Activated T-cell treated with anti-CD3 and anti-CD28 coated beads for 24 hours (primary cell): Measurements from ENCODE around the gene NNAT.
A peak's percentile ranks its signal among the peaks of the same experiment; 100 is the strongest.
"Not testable (repeated sequence)": the region's sequence is repeated elsewhere in the genome, so short reads cannot be mapped to it uniquely, and the experiment has no call there.

Experiments
- DNase-seq: peaks from one replicate; pipeline ENCODE4 v3.0.0-alpha.2; 2020; ENCODE audit warnings: low read depth

NNAT gene

DNA sequence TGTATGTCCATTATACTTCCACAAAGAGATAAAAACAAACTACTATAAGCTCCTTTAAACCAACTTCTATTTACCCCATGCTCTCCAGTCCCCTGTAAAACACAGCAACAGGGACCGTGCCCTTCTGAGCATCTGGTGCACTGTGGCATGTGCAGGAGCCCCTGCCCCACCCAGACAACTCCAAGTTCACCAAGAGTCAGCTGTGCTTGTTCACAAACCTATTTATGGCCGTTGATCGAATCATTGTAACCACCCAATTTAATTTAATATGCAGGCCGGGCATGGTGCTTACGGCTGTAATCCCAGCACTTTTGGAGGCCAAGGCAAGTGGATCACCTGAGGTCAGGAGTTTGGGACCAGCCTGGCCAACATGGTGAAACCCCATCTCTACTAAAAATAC, 20.3 kb downstream of the NNAT start:
- no peak for DNase-seq

DNA sequence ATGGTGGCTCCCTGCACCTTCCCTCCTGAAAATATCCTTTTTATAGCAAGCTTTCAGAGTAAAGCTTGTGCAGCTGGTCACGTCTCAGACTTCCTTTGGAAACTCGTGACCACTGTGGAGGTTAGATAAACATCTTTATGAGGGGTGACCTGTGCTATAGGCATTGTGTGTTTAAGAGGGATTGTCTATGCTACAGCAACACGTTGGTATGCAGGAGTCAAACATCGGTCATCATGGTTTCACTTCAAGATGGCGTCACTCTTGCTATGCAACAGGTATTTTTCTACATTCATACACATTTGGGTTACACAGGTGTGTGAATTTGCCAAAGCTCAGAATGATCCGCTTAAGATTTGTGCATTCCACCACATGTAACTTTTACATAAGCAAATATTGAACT, 21.2 kb downstream of the NNAT start:
- no peak for DNase-seq

DNA sequence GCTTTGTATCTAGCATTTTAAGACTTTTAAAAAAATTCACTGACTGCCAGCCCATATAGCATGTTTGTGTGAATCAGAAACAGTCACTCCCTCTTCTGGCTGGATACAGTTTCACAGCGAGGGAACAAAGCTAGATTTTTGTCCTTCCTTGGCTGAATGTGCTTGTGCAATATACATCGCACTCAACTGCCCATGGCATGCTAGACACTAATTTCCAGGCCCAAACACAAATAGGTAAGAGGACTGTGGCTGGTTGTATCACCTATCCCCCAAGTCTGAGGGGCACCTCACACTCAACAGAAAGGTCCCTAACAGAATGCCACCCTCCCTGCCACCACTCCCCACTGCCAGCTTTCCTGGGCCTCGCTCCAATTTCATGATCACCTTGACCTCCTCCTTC, 22.8 kb downstream of the NNAT start:
- no peak for DNase-seq

DNA sequence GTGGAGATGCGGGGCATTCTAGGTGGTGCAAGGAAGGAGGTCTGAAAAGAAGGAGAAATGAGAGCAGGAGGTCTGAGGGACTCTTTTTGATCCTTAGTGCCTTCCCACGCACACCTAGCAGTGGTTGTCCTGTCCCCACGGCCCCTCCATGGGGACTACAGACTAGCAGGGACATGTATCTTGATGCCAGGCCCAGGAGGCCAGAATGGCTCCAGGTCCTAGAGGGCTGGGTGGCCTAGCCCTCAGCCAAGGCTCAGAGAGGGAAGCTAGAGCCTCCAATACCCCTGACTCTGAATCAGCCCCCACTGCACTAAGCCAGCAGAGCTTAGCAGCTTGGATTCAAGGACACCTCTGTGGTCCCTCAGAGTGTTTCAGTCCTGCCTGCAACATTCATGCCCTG, 23.3 kb downstream of the NNAT start:
- DNase-seq, result no peak

DNA sequence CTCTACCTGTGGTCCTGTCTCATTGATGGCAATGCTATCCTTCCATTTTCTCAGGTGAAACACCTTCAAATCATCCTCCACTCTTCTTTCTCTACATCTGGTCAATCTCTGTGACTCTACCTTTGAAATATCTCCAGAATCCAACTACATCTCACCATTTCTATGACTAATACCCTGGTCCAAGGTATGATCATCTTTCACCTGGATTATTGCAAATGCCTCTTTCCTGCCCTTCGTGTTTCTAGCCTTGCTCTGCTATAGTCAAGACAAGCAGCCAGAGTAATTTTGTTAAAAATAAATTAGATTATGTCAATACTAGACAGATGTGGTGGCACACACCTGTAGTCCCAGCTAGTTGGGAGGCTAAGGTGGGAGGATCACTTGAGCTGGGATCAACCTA, 24.5 kb downstream of the NNAT start:
- DNase-seq, result no peak

DNA sequence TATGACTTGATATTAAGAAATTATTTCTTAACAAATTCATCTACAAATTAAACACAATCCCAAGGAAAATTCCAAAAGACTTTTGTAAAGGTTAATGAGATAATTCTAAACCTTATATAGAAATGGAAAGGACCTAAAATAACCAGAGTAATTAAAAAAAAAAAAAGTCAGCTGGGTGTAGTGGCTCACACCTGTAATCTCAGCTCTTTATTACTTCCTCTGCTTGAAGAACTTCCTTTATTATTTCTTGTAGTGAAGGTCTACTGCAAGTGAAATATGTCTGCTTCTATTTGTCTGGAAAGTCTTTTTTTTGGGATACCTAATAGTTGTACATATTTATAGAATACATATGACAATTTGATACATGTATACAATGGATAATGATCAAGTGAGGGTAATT, 26.9 kb downstream of the NNAT start:
- DNase-seq, result no peak

DNA sequence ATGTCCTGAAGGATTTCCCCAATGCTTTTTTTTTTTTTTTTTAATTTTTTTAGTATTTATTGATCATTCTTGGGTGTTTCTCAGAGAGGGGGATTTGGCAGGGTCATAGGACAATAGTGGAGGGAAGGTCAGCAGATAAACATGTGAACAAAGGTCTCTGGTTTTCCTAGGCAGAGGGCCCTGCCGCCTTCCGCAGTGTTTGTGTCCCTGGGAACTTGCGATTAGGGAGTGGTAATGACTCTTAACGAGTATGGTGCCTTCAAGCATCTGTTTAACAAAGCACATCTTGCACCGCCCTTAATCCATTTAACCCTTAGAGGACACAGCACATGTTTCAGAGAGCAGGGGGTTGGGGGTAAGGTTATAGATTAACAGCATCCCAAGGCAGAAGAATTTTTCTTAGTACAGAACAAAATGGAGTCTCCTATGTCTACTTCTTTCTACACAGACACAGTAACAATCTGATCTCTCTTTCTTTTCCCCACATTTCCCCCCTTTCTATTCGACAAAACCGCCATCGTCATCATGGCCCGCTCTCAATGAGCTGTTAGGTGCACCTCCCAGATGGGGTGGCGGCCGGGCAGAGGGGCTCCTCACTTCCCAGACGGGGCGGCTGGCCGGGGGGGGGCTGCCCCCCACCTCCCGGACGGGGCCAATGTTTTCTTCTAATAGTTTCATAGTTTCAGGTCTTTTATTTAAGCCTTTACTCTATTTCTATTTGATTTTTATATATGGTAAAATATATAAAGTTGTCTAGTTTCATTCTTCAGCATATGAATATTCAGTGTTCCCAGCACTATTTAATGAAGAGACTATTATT, 29.3 kb downstream of the NNAT start:
- DNase-seq, result not testable (repeated sequence)

DNA sequence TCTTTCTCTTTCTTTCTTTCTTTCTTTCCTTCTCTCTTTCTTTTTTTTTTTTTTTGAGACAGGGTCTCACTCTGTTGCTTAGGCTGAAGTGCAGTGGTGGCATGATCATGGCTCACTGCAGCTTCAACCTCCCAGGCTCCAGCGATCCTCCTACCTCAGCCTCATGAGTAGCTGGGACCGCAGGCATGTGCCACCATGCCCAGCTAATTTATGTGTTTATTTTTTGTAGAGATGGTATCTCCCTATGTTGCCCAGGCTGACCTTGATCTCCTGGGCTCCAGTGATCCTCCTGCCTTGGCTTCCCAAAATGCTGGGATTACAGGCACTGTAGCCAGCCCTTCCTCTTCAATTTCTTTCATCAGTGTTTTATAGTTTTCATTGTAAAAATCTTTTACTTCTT, 30.6 kb downstream of the NNAT start:
- not testable (repeated sequence) for DNase-seq

DNA sequence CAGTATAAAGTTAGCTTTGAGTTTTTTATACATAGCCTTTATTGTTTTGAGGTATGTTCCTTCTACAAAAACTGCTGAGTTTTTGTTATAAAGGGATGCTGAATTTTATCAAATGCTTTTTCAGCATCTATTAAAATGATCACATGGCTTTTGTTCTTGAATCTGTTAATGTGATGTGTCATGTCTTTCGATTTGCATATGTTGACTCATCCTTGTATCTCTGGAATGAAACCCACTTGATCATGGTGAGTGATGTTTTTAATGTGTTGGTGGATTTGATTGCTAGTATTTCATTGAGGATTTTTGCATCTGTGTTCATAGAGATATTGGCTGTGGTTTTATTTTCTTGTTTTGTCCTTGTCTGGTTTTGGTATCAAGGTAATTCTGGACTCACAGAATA, 31.4 kb downstream of the NNAT start:
- no peak for DNase-seq

DNA sequence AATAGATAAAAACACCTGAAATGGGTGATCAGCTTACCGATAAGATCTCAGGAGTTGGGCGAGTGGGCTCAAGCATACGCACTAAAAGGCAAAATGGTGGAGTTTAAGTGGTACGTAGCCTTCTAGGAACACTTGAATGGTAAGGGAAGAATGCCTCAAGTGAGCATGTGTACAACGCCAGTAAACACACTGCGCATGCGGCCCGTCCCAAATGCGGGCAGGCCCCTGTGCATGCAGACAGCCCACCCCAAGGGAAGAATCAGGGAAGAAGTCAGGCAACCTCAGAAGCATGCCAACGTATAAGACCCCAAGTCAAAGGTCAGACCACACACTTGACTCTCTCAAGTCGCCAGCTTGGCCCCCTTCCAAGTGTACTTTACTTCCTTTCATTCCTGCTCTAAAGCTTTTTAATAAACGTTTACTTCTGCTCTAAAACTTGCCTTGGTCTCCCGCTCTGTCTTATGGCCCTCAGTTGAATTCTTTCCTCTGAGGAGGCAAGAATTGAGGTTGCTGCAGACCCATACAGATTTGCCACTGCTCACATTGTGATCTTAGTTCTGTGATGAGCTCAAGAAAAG, 33.8 kb downstream of the NNAT start:
- not testable (repeated sequence) for DNase-seq

DNA sequence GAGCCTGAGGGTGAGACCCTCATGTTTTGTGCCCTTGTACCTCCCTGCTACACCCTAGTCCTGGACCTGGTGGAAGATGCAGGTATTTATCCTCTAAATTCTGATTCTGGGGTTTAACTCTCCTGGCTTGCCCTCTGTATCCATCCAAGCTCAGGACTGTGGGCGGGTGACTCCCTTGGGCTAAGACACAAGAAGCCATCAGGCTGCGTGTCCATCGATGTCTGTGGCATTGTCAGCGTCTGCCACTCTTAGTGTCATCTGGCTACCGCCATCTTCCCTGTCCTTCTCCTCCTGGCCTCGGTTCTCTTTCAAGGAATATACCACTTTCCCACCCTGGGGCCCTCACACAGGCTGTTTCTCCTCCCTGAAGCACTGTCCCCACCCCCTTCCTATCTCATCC, 35.5 kb downstream of the NNAT start:
- no peak for DNase-seq

DNA sequence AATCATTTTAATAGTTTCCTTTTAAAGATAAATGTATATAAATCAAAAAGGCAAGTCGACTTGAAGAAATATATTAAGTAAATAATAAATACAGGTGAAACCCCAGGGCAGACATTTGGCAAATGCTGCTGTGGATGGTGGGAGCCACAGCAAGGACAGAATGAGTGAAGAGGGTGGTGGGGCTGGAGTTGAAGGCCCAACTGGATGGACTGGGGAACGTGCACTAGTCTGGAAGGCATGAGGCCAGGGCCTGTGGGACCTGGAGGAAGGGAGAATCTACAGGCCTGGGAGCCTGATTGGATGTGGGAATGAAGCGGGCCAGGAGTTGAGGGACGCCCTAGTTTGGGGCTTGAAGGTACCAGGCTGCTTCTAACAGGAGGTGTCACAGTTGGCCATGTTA, 37.3 kb downstream of the NNAT start:
- DNase-seq, result no peak

DNA sequence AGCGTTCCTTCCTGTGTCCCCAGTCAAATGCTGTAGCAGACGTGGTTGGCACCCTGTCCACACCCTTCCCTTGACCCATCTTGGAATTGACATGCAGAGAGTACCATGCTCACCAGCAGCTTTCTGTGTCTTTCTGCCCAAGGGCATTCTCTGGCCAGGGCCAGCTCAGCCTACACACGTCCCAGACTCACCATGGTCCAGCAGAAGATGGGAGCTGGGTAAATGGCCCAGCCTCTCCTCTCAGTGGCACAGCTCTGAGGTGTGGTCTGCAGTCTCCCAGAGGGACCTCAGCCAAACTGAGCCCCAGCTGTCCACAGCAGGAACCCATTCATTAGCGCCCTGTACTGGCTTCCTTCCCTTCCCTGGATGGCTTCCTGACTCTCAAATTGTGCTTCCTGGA, 37.7 kb downstream of the NNAT start:
- no peak for DNase-seq

DNA sequence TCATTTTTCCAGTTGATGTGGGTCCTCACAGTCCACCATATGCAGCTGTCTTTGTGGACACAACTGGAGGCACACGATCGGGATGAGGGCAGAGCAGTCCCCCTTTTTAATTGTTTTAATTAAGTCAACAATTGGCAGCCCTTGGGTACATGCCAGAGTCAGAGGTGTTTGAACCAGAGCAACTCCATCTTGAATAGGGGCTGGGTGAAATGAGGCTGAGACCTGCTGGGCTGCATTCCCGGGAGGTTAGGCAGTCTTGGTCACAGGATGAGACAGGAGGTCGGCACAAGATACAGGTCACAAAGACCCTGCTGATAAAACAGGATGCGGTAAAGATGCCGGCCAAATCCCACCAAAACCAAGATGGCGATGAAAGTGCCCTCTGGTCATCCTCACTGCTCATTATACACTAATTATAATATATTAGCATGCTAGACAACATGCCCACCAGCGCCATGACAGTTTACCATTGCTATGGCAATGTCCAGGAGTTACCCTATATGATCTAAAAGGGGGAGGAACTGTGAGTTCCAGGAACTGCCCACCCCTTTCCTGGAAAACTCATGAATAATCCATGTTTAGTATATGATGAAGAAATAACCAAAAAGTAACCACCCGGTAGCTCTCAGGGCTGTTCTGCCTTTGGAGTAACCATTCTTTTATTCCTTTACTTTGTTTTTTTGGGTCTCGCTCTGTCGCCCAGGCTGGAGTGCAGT, 38.4 kb downstream of the NNAT start:
- DNase-seq, result no peak

DNA sequence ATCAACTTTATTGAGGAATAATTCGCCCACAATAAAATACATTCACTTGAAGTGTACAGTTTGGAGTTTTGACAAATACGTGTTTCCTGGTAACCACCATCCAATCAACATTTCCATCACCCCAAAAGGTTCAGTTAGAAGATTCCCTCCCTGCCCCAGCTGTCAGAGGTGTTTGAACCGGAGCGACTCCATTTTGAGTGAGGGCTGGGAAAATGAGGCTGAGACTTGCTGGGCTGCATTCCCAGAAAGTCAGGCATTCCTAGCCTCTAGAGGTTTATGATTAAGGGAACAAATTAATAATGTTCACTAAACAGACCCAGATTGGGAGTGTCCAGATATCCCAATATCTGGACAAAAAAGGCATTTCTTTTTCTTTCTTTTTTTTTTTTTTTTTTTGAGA, 39.6 kb downstream of the NNAT start:
- DNase-seq, result no peak

DNA sequence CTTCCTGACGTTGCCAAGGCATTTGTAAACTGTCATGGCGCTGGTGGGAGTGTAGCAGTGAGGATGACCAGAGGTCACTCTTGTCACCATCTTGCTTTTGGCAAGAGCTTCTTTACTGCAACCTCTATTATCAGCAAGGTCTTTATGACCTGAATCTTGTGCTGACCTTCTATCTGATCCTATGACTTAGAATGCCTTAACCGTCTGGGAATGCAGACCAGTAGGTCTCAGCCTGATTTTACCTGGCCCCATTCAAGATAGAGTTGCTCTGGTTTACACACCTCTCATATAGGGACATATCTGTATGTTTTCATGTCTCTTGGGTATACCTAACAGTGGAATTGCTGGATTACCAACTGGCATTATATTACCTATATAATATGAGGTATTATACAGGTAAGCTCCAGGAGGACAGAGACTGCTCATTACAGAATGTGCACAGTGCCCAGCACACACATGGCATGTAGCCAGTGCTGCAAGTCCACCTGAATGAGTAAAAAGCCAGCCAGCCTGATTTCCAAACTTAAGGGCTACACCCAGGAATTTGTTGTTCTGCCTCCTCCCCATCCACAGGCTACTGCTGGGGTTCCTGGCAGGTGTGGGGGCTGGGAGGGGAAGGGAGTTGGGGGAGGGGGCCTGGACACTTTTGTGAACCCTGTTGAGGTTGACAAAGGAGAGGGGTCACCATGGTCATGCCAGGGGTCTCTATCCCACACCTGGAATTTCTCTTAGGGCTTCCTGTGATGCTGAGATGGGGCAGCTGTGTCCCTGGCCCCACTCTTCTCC, 41.8 kb downstream of the NNAT start:
- DNase-seq, result no peak

DNA sequence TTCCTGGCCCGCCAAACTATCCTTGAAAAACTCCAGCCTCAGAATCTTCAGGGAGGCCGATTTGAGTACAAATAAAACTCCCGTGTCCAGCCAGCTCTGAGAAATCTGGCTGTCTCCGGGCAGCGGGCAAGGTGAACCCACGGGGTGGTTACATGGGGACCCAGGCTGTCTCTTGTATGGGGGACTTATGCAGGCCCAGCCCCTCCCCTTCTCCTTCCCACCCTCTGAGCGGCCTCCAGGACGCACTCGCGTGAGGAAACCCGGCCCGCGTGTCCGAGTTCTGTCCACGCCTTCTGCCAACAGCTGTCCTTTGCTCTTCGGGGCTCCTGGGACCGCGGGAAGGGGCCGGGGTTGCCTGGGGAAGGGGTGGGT, 43.0 kb downstream of the NNAT start:
- DNase-seq, result no peak

DNA sequence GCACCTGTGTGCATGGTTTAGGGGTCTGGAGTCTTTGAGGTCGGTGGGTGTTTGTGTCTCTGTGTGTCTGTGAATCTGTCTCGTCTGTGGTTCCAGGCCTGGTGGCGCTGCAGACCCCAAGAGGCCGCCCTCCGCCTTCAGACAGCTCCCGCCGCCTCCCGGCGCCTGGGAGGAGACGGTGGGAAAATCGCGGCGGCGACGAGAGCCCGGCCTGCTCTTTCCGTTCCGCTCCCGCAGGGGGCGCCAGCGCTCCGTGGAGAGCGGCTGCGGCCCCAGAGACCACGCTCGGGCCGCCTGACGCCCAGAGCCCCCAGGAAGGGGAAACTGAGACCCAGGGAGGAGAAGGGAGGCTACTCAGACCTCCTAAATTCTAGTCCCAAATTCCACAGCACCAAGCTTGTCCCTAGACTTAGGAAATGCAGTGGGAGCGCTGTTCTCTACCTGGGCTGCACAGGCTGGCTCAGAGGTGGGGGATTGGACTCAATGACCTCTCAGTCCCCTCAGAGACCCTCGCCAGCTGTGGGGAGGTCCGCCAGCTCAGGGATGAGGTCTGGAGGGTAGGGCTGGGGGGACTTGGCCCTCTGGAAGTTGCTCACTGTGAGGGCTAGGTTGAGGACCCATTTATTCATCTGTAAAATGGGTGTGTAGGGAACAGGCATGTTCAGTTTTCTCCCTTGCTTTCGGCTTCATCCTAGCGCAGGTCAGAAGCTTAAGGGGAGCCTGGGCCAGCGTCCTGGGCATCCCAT, 43.5 kb downstream of the NNAT start:
- DNase-seq, result peak; percentile 31

DNA sequence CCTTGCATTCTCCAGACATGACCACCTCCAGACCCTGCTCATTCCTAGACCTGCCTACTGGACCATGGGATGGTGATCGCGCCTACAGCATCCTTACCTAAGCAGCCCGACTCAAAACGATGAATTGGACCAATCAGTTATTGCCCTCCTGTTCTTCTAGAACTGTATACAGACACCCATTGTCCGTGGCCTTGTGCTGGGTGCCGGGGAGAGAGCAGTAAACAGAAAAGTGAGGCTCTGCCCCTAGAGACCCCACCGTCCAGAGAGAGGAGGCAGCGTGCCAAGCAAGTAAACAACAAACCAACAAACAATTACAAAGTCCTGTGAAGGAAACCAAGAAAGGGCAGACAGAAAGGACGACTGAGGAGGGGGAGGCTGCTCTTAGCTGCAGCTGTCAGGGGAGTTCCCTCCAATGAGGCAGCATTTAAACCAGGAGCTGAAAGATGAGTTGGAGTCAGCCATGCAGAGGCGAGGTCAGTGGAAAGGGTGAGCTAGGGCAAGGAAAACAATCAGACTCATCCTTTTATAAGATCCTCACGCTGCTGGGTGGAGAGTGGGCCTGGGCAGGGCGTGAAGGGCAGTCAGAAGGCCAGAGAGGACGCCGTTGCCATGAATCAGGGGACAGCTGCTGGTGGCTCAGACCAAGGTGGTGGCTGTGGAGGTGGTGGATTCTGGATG, 44.2 kb downstream of the NNAT start:
- DNase-seq, result no peak

DNA sequence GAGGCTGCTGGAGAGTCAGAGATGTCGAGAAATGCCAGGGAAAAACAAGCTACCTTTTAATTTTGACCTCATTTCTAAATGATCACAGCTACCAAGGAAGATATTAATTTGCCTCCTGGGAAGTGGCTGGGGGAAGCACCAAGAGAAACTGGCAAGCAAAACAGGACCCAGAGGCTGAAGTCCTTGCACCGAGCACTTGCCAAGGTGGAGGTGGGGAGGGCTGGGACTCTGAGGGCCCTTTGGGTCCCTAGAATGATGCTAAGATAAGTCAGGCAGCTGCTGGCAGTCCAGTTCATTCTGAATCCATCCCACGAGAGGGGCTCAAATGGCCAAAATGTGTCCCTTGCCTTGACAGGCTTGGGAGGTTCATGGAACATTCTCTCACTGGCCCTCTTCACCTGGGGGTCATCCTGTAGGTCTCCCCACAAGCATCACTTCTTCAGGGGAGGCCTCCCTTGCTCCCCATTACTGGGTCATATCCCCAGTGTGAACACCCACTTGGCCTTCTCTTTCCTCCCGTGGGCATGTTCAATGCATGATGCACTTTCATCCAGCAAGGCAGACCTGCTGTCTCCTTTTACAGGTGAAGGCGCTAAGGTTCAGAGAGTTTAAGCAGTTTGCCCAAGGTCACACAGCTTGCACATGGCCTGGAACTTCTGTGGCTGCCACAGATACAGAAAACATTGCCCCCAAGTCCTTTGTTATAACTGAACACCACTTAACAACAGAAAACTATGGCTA, 45.7 kb downstream of the NNAT start:
- DNase-seq, result no peak

DNA sequence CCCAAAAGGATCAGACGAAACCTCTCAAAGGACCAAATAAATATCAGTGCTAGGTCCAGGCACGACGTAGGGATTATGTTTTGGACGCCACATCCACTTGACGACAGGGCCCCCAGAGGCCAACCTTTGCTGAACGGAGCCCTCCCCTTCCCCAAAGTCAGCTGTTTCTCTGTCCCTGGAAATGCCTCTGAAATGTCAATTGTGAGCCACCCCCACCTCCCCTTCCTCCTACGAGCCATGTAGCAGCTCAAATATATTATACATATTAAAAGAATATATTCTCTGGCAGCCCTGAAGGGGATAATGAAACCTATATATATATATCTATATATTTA, 46.2 kb downstream of the NNAT start:
- DNase-seq, result no peak
